GM19438 (cell line): ENCODE data around the gene TSGA10IP.
"Not testable (repeated sequence)": the region's sequence is repeated elsewhere in the genome, so short reads cannot be mapped to it uniquely, and the experiment has no call there.

ENCODE experiments used
- ATAC-seq: cut with Tn5 transposase; IDR thresholded peaks from one replicate; pipeline ENCODE4 v1.9.1; 2021; ENCODE audit warnings: low read depth; ENCODE audit not compliant: unreplicated experiment

The TSGA10IP gene

GRCh38 chr11:65945941-65946558, 770 bp downstream of the TSGA10IP start:
- ATAC-seq, result no peak

DNA sequence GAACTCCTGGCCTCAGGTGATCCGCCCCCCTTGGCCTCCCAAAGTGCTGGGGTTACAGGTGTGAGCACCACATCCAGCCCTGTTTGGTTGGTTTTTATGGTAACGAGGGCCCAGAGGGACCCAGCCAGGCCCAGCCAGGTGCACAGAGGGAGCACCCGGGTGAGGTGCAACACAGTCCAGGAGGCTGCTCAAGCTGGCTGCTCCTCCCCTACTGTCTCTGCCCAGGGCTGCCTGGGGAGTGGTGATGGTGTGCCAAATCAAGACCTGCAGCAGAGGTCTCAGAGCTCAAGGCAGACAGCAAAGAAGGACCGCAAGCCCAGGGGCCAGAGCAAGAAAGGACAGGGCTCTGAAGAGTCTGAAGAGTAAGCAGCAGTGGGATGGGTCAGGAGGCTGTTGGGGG, 1.4 kb downstream of the TSGA10IP start:
- ATAC-seq, result no peak

GRCh38 chr11:65947133-65947532, 1.9 kb downstream of the TSGA10IP start:
- no peak for ATAC-seq

DNA sequence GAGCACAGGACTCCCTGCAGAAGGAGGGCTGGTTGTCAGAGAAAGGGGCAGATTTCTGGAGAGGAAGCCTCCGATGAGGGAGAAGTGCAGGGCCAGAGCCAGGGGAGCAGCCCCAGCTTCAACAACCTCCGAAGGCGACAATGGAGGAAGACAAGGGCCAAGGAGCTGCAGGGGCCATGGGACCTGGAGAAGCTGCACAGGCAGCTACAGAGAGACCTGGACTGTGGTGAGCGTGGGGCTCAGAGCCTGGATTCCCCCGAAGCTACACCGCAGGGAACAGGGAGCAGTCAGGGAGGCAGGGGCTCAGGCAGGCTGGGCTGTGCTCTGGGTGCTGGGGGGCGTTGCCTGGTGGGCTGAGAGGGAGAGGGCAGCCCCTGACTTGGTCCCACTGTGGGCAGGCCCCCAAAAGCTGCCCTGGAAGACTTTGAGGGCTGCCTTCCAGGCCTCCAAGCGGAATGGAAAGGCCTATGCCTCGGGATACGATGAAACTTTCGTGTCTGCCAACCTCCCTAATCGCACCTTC, 2.4 kb downstream of the TSGA10IP start:
- no peak for ATAC-seq

DNA sequence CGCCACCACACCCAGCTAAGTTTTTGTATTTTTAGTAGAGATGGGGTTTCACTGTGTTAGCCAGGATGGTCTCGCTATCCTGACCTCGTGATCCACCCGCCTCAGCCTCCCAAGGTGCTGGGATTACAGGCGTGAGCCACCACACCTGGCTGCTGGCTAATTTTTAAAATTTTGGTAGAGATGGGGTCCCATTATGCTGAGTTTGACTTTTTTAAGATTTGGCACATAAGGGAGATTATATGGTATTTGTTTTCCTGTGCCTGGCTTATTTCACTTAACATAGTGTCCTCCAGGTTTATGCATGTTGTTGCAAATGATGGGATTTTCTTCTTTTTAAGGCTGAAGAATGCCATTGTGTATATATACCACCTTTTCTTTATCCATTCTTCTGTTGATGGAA, 5.4 kb downstream of the TSGA10IP start:
- ATAC-seq, result not testable (repeated sequence)

DNA sequence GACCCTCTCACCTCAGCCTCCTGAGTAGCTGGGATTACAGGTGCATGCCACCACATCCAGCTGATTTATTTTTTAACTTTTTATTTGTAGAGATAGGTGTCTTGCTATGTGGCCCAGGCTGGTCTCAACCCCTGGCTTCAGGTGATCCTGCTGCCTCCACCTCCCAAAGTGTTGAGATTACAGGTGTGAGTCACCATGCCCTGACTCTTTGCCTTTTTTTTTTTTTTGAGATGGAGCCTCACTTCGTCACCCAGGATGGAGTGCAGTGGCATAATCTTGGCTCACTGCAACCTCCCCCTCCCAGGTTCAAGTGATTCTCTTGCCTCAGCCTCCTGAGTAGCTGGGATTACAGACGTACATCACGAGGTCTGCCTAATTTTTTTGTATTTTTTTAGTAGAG, 6.4 kb downstream of the TSGA10IP start:
- ATAC-seq, result not testable (repeated sequence)

GRCh38 chr11:65952052-65952521, 6.8 kb downstream of the TSGA10IP start:
- no peak for ATAC-seq

- ATAC-seq, result no peak
Observed at GRCh38 chr11:65953471-65953870, 8.2 kb downstream of the TSGA10IP start.

- no peak for ATAC-seq
Observed at GRCh38 chr11:65954771-65955170, 9.5 kb downstream of the TSGA10IP start.

DNA sequence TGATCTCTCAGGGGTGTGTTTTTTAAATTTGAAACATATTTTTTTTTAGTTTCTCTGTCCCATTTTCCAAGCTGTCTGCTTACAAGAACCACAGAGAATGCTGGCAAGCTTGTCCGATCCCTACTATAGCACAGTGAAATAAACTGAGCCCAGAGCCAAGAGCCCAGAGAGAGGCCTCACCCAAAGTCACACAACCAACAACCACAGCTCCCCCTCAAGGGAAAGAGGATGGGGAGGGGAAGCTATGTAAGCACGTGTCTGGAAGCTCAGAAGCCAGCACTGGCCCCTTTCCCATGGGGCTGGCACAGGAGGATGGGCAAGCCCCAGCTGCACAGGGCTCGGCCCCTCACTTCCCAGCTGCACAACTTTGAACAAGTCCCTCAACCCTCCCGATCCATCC, 13.0 kb downstream of the TSGA10IP start:
- no peak for ATAC-seq

- no peak for ATAC-seq
Observed at GRCh38 chr11:65958774-65959420, 13.6 kb downstream of the TSGA10IP start.

DNA sequence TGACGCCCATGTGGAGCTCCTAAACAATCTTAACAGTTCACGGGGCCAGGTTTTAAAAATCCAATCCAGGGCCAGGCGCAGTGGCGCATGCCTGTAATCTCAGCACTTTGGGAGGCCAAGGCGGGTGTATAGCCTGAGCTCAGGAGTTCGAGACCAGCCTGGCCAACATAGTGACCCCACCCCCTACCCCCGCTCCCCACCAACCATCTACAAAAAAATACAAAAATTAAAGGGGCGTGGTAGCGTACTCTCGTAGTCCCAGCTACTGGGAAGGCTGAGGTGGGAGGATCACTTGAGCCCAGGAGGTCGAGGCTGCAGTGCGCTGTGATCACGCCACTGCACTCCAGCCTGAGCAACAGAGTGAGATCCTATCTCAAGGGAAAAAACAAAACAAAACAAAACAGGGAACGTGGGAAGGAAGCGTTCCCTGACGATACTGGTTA, 15.6 kb downstream of the TSGA10IP start:
- no peak for ATAC-seq

DNA sequence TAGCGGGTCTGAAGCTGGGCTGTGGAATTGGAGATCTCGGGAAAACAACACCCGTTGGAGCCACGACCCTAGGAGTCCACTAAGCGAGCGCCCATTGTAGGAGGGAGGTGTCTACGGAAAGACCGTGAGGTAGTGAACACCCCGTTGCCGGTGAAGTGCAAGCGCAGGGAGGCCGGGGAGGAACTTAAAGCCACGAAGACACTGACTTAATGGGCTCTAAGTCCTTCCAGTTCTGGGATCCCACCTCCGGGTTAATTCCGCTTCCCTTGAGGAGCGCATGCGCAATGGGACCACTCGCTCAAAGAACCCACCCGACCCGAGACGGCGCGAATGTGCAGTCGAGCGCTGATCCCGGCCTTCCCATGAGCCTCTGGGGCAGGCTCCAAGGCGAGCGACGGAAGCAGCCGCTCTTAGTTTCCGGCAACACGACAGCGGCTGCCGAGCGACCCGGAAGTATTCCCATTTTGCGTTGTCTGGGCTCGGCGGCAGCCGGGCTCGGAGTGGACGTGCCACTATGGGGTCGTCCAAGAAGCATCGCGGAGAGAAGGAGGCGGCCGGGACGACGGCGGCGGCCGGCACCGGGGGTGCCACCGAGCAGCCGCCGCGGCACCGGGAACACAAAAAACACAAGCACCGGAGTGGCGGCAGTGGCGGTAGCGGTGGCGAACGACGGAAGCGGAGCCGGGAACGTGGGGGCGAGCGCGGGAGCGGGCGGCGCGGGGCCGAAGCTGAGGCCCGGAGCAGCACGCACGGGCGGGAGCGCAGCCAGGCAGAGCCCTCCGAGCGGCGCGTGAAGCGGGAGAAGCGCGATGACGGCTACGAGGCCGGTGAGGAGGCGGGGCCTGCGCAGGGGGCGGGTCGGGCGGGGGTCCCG, 16.2 kb downstream of the TSGA10IP start, which contains the start of gene SART1:
SART1 (plus strand) TSS at position 468 of the 874 bp plus-strand sequence; CDS start at position 515, 47 bp downstream.
- peak; percentile 65 for ATAC-seq

DNA sequence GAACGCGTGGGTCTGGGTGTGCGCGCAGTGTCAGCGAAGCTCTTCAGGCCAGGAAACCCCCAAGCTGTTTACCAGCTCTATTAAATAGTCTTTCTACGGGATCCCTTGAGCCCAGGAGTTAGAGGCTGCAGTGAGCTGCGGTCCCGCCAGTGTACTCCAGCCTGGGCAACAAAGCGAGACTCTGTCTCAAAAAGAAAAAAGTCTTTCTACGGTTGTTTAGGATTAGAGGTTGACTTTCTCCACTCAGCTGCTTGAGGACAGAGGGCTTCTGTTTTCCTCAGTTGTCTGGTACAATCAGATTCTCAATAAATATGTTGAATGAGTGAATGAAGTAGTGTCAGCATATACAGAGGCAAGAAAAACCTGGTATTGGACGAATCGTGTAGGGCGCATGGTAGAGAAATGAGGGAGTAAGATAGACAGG, 16.9 kb downstream of the TSGA10IP start:
- ATAC-seq, result no peak

GRCh38 chr11:65964906-65965305, 19.6 kb downstream of the TSGA10IP start:
- ATAC-seq, result no peak

DNA sequence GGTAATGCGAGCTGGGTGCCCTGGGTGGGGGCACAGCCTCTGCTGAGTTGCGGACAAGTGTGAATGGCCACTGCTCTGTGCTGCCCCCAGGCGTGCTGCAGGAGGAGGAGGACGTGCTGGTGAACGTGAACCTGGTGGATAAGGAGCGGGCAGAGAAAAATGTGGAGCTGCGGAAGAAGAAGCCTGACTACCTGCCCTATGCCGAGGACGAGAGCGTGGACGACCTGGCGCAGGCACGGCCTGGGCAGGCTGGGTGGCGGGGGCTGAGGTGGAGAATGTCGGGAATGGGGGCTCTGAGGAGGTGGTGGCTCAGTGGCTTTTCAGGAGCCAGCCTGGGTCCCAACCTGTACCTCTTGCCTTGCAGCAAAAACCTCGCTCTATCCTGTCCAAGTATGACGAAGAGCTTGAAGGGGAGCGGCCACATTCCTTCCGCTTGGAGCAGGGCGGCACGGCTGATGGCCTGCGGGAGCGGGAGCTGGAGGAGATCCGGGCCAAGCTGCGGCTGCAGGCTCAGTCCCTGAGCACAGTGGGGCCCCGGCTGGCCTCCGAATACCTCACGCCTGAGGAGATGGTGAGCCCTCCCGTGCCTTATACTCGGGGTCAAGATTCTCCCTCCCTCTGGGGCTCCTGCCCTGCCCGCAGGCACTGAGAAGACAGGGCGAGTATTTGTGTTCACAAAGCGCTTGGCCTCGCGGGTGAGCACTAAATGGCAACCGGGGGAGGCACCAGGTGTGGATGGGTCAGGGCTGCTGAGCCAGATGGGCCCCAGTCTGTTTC, 20.9 kb downstream of the TSGA10IP start:
- no peak for ATAC-seq

DNA sequence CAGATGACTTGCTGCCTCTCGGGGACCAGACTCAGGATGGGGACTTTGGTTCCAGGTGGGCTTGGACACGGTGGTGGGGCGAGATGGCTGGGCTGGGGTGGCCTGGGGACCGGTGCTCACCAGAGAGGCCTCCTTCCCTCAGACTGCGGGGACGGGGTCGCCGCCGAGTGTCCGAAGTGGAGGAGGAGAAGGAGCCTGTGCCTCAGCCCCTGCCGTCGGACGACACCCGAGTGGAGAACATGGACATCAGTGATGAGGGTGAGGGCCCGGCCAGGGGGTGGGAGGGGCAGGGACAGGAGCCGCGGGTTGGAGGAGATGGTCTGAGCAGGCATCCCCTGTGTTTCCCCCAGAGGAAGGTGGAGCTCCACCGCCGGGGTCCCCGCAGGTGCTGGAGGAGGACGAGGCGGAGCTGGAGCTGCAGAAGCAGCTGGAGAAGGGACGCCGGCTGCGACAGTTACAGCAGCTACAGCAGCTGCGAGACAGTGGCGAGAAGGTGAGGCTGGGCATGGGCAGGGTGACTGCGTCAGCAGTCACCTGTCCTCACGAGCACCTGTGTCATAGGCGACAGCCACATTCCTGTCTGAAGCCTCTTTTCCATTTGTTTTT, 22.2 kb downstream of the TSGA10IP start:
- ATAC-seq, result no peak

DNA sequence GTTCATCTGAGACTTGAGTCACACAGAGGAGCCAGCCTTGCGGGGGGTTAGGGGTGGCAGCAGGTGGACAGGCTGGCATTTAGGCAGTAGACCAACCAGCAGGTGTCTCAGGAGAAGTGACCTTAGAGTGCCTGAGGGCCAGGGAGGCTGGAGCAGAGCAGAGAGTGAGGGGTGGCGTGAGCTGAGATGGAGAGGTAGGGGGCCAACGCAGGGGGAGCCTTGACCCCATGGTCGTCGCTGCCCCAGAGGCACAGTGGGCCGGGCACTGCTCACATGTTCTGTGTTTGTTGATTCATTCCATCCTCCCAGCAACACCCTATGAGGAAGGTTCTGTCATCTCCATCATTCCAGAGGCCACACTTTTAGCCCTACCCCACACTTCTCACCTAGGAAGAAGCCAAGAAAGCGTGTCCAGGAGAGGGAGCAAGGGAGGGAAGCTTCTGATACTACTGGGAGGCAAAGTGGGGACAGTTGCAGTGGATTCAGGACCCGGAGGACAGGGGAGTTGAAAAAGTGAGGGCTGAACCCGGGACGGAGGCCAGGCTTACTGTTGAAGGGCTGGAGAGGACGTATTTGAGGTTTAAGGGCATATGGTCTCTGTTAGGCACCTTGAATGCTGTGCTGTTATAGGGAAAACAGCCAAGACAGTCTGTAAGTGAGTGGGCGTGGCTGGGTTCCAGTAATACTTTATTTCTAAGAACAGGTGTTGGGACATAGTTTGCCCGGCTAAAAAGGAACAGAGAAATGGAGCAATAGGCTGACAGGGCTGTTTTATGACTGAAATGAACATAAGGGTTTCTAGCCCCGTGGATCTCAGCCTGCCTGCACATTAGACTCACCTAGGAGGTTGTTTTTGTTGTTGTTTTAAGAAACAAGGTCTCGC, 23.6 kb downstream of the TSGA10IP start:
- no peak for ATAC-seq

GRCh38 chr11:65972116-65972515, 26.8 kb downstream of the TSGA10IP start:
- ATAC-seq, result no peak
